SK-N-SH treated with all-trans-retinoic acid at 6 μM for 48 hours (cell line): ENCODE results near the gene APOBEC3C.

Experiments
- ARNTL ChIP-seq: fragments of 450-650 bp; formaldehyde crosslinking; IDR thresholded peaks from 2 replicates; pipeline ENCODE4 v1.5.0; 2020; ENCODE audit warnings: low read depth, mild to moderate bottlenecking, moderate library complexity, borderline replicate concordance
- CSRNP3 ChIP-seq: fragments of 250-450 bp; sonication (Bioruptor Pico); IDR thresholded peaks from 2 replicates; pipeline ENCODE4 v1.5.1; 2021; ENCODE audit warnings: mild to moderate bottlenecking, moderate library complexity
- ESRRG ChIP-seq: fragments of 250-450 bp; sonication (Bioruptor Pico); IDR thresholded peaks from 2 replicates; pipeline ENCODE4 v1.6.1; 2021; ENCODE audit warnings: mild to moderate bottlenecking
- TF ChIP-seq, protein P1 (sequence below): fragments of 250-450 bp; sonication (Bioruptor Pico); IDR thresholded peaks from 2 replicates; pipeline ENCODE4 v1.5.1; 2020; ENCODE audit warnings: low read depth, mild to moderate bottlenecking, moderate library complexity

GRCh38 chr22:39016592-39016991, 2.5 kb downstream of the APOBEC3C start:
- TF ChIP-seq ESRRG (CRISPR knock-in tag), result no peak
- TF ChIP-seq ARNTL (CRISPR knock-in tag), result no peak
- TF ChIP-seq, protein P1, sequence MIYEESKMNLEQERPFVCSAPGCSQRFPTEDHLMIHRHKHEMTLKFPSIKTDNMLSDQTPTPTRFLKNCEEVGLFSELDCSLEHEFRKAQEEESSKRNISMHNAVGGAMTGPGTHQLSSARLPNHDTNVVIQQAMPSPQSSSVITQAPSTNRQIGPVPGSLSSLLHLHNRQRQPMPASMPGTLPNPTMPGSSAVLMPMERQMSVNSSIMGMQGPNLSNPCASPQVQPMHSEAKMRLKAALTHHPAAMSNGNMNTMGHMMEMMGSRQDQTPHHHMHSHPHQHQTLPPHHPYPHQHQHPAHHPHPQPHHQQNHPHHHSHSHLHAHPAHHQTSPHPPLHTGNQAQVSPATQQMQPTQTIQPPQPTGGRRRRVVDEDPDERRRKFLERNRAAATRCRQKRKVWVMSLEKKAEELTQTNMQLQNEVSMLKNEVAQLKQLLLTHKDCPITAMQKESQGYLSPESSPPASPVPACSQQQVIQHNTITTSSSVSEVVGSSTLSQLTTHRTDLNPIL, result no peak
- TF ChIP-seq CSRNP3 (CRISPR knock-in tag), result no peak
